Globus pallidus (tissue), 1 donor: ENCODE measurements around the gene SEMA4B.
"Not testable (repeated sequence)": the region's sequence is repeated elsewhere in the genome, so short reads cannot be mapped to it uniquely, and the experiment has no call there.

Experiments used
- DNase-seq: peaks from one replicate; pipeline ENCODE4 v3.0.0-alpha.2; 2015; ENCODE audit warnings: low spot score

Gene SEMA4B

GRCh38 chr15:90201130-90201943 is at the start of gene SEMA4B:
TSS of gene SEMA4B (plus strand) at chr15:90201330. CDS start at chr15:90201579, 249 bp downstream.
- peak; percentile 68 for DNase-seq

- DNase-seq: peak; percentile 21
These were observed 49.0 kb upstream of the SEMA4B start for GRCh38 chr15:90151989-90152645.

- no peak for DNase-seq
These were observed 47.5 kb upstream of the SEMA4B start for GRCh38 chr15:90153658-90154057.

GRCh38 chr15:90154246-90154645 is 46.9 kb upstream of the SEMA4B start:
- DNase-seq: no peak

GRCh38 chr15:90154861-90155626 is 46.1 kb upstream of the SEMA4B start:
- DNase-seq: no peak

- DNase-seq: no peak
These were observed 41.9 kb upstream of the SEMA4B start for GRCh38 chr15:90159213-90159612.

GRCh38 chr15:90160781-90161727 is 40.1 kb upstream of the SEMA4B start:
- no peak for DNase-seq

GRCh38 chr15:90161950-90162361 is 39.2 kb upstream of the SEMA4B start:
- no peak for DNase-seq

GRCh38 chr15:90162956-90163355 is 38.2 kb upstream of the SEMA4B start:
- DNase-seq: no peak

GRCh38 chr15:90164239-90164638 is 36.9 kb upstream of the SEMA4B start:
- not testable (repeated sequence) for DNase-seq

GRCh38 chr15:90165157-90165556 is 36.0 kb upstream of the SEMA4B start:
- DNase-seq: no peak

GRCh38 chr15:90165659-90166489 is 35.3 kb upstream of the SEMA4B start:
- DNase-seq: no peak

- DNase-seq: no peak
These were observed 34.0 kb upstream of the SEMA4B start for GRCh38 chr15:90167121-90167520.

GRCh38 chr15:90171623-90172022 is 29.5 kb upstream of the SEMA4B start:
- DNase-seq: no peak

- no peak for DNase-seq
These were observed 27.8 kb upstream of the SEMA4B start for GRCh38 chr15:90173372-90173771.

GRCh38 chr15:90174140-90174875 is 26.8 kb upstream of the SEMA4B start:
- peak; percentile 88 for DNase-seq

GRCh38 chr15:90177012-90177411 is 24.1 kb upstream of the SEMA4B start:
- DNase-seq: no peak

- no peak for DNase-seq
These were observed 22.4 kb upstream of the SEMA4B start for GRCh38 chr15:90178468-90179435.

- DNase-seq: no peak
These were observed 19.4 kb upstream of the SEMA4B start for GRCh38 chr15:90181776-90182175.
